Amniotic stem cell (primary cell): ENCODE results near the gene PLEKHN1.

Experiments used
- DNase-seq: peaks from one replicate; lab custom pipeline; 2025; lab: John Stamatoyannopoulos, UW

PLEKHN1 gene

DNA sequence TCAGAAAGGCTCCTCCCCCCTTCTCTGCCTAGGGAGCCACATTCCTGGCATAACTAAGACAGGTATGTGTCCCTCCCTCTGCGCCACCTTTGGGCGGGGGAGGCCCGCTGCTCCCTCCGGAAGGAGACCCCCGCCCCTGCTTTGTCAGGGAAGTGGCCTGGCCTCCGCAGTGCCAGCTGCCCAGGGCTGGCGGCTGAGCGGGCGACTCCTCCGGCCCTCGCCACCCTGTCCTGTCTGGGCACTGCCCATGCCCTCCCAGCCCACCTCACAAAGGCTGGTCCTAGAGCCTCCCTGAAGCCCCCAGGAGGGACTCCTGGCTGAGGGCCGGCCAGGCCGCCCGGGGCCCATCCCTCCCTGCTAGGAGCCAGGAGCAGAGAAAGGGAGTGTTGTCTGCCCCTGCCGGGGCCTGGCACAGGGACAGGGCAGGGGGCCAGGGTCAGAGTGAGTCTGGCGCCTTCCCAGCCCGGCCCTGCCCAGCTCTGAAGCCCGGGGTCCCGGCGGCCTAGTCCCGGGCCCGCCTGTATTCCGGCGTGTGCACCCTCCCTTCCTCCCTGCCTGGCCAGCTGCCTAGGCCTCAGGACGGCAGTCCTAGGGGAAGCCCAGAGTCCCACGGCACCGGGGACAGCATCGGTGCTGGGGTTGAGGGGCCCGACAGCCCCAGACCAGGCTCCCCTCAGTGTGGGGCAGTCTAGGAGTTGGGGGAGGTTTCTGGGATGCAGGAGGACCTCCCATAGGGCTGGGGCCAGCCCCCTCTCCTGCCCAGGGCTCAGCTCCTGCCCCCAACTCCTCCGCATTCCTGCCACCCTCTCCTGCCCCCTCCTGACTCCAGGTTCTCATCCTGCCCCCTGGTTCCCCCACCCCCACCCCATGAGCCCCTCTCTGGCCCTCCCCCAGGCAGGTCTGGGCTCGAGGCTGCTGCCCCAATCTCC lies 58.8 kb downstream of the PLEKHN1 start:
- no peak for DNase-seq
